ENCODE data around the gene CTNNA3. TPM values are rescaled to one million over a fixed set of nuclear protein-coding genes. Genes with fewer than 3 reads are reported as not detected.

The CTNNA3 gene
- total and polyA plus RNA-seq, 12 donors: 2.0 to 213 (median 171) TPM

DNA sequence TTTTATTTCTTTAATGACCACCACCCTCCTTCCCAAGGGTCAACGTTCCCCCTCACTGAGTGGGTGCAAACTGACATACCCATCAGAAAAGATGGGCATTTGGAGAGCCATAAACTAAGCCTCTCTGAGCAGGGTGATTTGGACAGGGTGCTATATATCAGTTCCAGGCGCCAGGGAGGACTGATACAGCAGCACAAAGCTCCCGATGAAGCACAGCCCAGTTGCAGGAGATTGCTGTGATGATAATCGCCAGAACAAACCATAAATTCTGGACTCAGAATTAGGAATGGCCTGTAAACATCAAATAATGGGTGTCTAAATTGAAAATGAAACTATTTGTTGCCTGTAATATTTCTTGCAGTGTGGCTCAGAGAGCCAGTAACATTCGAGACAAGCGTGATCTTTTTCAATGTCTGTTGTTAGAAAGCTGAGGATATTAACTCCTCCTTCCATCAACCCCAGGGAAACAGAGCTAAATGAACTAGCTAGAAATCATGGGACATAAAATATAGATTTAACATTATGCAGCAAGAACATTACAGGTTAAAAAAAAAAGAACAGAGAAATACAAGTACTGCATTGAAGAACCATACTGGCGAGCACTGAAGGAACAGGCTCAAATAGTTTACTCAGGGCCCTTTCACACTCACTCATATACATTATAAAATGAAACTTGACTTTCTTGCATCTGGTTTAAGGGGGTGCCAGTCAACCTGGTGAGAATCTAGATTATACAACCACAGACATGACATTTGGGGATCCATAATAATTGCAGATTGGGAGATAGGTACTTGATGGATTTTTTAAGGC is 907.6 kb downstream of the CTNNA3 start:
- no peak overlapping the region for H3K27ac ChIP-seq
- DNase-seq (no peak), ATAC-seq (no peak)
- H3K4me3 ChIP-seq: no peak overlapping the region
- peaks cover 0 to 2% (median 0%) of the 10 kb centered on the region in 9 donors for H3K4me1 ChIP-seq
- TF ChIP-seq, protein P1, sequence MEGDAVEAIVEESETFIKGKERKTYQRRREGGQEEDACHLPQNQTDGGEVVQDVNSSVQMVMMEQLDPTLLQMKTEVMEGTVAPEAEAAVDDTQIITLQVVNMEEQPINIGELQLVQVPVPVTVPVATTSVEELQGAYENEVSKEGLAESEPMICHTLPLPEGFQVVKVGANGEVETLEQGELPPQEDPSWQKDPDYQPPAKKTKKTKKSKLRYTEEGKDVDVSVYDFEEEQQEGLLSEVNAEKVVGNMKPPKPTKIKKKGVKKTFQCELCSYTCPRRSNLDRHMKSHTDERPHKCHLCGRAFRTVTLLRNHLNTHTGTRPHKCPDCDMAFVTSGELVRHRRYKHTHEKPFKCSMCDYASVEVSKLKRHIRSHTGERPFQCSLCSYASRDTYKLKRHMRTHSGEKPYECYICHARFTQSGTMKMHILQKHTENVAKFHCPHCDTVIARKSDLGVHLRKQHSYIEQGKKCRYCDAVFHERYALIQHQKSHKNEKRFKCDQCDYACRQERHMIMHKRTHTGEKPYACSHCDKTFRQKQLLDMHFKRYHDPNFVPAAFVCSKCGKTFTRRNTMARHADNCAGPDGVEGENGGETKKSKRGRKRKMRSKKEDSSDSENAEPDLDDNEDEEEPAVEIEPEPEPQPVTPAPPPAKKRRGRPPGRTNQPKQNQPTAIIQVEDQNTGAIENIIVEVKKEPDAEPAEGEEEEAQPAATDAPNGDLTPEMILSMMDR (IDR thresholded peaks at IDR 0.05): no peak
- no peaks in the 10 kb centered on the region for H3K36me3 ChIP-seq
- WGBS, 2 donors: 62 to 65% methylated on average over 7 of the region's 7 CpGs
- no peaks in the 10 kb centered on the region for H3K9me3 ChIP-seq
- intact Hi-C loops (cut with DNase I): no loop called here
- no peaks in the 10 kb centered on the region for H3K27me3 ChIP-seq

GRCh38 chr10:66786709-66787108 is 909.3 kb downstream of the CTNNA3 start:
- no peak for DNase-seq
- TF ChIP-seq, protein P1 (IDR thresholded peaks at IDR 0.05): no peak
- H3K4me1 ChIP-seq: no peaks in the 10 kb centered on the region
- no peaks in the 10 kb centered on the region for H3K9me3 ChIP-seq
- no peaks in the 10 kb centered on the region for H3K27me3 ChIP-seq
- 82 to 86% methylated on average over 1 of the region's 1 CpG for WGBS, 2 donors
- no peak overlapping the region for H3K4me3 ChIP-seq
- no peaks in the 10 kb centered on the region for H3K36me3 ChIP-seq
- intact Hi-C loops (cut with DNase I): no loop called here
- H3K27ac ChIP-seq: no peak overlapping the region
- no peak for ATAC-seq

- TF ChIP-seq, protein P1 (IDR thresholded peaks at IDR 0.05): no peak
- no peak for ATAC-seq
- intact Hi-C loops (cut with DNase I): no loop called here
- Histone ChIP-seq H3K4me3 (no peak overlapping the region), H3K27ac (no peak overlapping the region), H3K36me3 (no peaks in the 10 kb centered on the region), H3K27me3 (no peaks in the 10 kb centered on the region), H3K4me1 (no peaks in the 10 kb centered on the region), H3K9me3 (no peaks in the 10 kb centered on the region)
- WGBS, 2 donors: 47 to 58% methylated on average over 1 of the region's 1 CpG
- no peak for DNase-seq
Observed at GRCh38 chr10:66784770-66785169, 911.2 kb downstream of the CTNNA3 start.

DNA sequence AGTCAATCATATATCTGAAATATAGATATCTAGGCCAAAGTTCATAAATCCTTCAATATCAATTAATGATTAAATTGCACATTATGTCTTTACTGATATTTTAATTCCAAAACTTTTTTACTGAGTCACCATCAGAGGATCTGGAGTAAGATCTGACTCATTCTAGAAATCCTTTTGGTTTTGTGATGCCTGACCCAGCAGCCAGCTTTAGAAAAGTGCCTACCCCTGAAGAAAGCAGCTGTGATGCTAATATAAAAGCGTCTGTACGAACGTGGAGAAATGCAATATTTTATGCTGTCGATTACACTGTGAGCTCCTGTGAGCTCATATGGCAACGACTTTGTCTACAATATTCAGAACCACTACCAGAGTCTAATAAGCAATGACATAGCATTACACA is 912.7 kb downstream of the CTNNA3 start:
- no peak for ATAC-seq
- no peaks in the 10 kb centered on the region for H3K27me3 ChIP-seq
- H3K4me3 ChIP-seq: no peak overlapping the region
- no peaks in the 10 kb centered on the region for H3K4me1 ChIP-seq
- no peaks in the 10 kb centered on the region for H3K36me3 ChIP-seq
- no peaks in the 10 kb centered on the region for H3K9me3 ChIP-seq
- TF ChIP-seq, protein P1 (IDR thresholded peaks at IDR 0.05): no peak
- intact Hi-C loops (cut with DNase I): no loop called here
- 86 to 89% methylated on average over 5 of the region's 5 CpGs for WGBS, 2 donors
- H3K27ac ChIP-seq: no peak overlapping the region
- no peak for DNase-seq
